Right atrium auricular region (tissue), 2 donors: ENCODE data around the gene METTL6. TPM values are rescaled to one million over a fixed set of nuclear protein-coding genes. Genes with fewer than 3 reads are reported as not detected.
"Not testable (repeated sequence)": the region's sequence is repeated elsewhere in the genome, so short reads cannot be mapped to it uniquely, and the experiment has no call there.

Source experiments
- DNase-seq: peaks from one replicate; pipeline ENCODE4 v3.0.0-alpha.2; 2019; ENCODE audit warnings: low spot score
- H3K27ac ChIP-seq, 2 donors: fragments of 200-600 bp; sonication (generic); 1 replicate in 1 of 2; 2 replicates in 1 of 2; pipeline ENCODE4 v1.5.1; 2016 to 2019
- H3K27me3 ChIP-seq, 2 donors: fragments of 200-600 bp; sonication (generic); one replicate each; pipeline versions ENCODE4 v1.5.1 to v1.6.0; 2017 to 2019
- H3K36me3 ChIP-seq: fragments of 200-600 bp; sonication (generic); one replicate; pipeline ENCODE4 v1.5.1; 2016
- H3K4me1 ChIP-seq, 2 donors: fragments of 200-600 bp; sonication (generic); one replicate each; pipeline versions ENCODE4 v1.5.1 to v1.6.0; 2017 to 2019
- H3K4me3 ChIP-seq, 2 donors: fragments of 200-600 bp; sonication (generic); 1 replicate in 1 of 2; 2 replicates in 1 of 2; pipeline ENCODE4 v1.5.1; 2017 to 2019; ENCODE audit warnings: mild to moderate bottlenecking in 1 of 2, moderate library complexity in 1 of 2
- H3K9me3 ChIP-seq, 2 donors: fragments of 200-600 bp; sonication (generic); one replicate each; pipeline ENCODE4 v1.5.1; 2019
- CTCF ChIP-seq, 2 donors: fragments of 200-600 bp; sonication (generic); IDR thresholded peaks; one replicate each; pipeline ENCODE4 v1.5.1; 2019; ENCODE audit warnings: antibody characterized with exemption in 2 of 2
- total RNA-seq, 2 donors: library from RNA; depleted of rRNA; stranded (reverse); fragments of >200 nt; gene quantifications; one replicate each; pipeline ENCODE4 v1.1.0, GENCODE V29; 2016

METTL6 gene
- total RNA-seq, 2 donors from 2014 or later, result 6.3 to 7.8 TPM

GRCh38 chr3:15458212-15458780 is 31.0 kb upstream of the METTL6 start:
- H3K4me1 ChIP-seq, result no peaks in the 10 kb centered on the region
- no peak overlapping the region for H3K27ac ChIP-seq
- no peaks in the 10 kb centered on the region for H3K27me3 ChIP-seq
- no peak for TF ChIP-seq CTCF (IDR thresholded peaks at IDR 0.05)
- H3K4me3 ChIP-seq, result no peak overlapping the region
- no peaks in the 10 kb centered on the region for H3K36me3 ChIP-seq
- no peak for DNase-seq
- H3K9me3 ChIP-seq, result no peaks in the 10 kb centered on the region

GRCh38 chr3:15456915-15457314 is 29.6 kb upstream of the METTL6 start:
- H3K4me1 ChIP-seq, H3K36me3 ChIP-seq, H3K27me3 ChIP-seq, H3K4me3 ChIP-seq, DNase-seq, H3K27ac ChIP-seq, H3K9me3 ChIP-seq: not testable (repeated sequence)

GRCh38 chr3:15456321-15456720 is 29.0 kb upstream of the METTL6 start:
- H3K27me3 ChIP-seq, result no peaks in the 10 kb centered on the region
- H3K4me1 ChIP-seq, result no peaks in the 10 kb centered on the region
- H3K27ac ChIP-seq, result no peak overlapping the region
- DNase-seq, result no peak
- TF ChIP-seq CTCF (IDR thresholded peaks at IDR 0.05), result no peak
- H3K9me3 ChIP-seq, result no peaks in the 10 kb centered on the region
- no peak overlapping the region for H3K4me3 ChIP-seq
- no peaks in the 10 kb centered on the region for H3K36me3 ChIP-seq

GRCh38 chr3:15455756-15456155 is 28.4 kb upstream of the METTL6 start:
- Histone ChIP-seq H3K27me3 (no peaks in the 10 kb centered on the region), H3K27ac (no peak overlapping the region), H3K4me3 (no peak overlapping the region), H3K36me3 (no peaks in the 10 kb centered on the region), H3K4me1 (no peaks in the 10 kb centered on the region), H3K9me3 (no peaks in the 10 kb centered on the region)
- DNase-seq, result no peak
- TF ChIP-seq CTCF (IDR thresholded peaks at IDR 0.05), result no peak

GRCh38 chr3:15454965-15455364 is 27.6 kb upstream of the METTL6 start:
- no peak for TF ChIP-seq CTCF (IDR thresholded peaks at IDR 0.05)
- H3K27ac ChIP-seq, result no peak overlapping the region
- no peaks in the 10 kb centered on the region for H3K36me3 ChIP-seq
- no peak overlapping the region for H3K4me3 ChIP-seq
- no peaks in the 10 kb centered on the region for H3K4me1 ChIP-seq
- H3K27me3 ChIP-seq, result no peaks in the 10 kb centered on the region
- no peaks in the 10 kb centered on the region for H3K9me3 ChIP-seq
- no peak for DNase-seq

GRCh38 chr3:15453991-15454625 is 26.8 kb upstream of the METTL6 start:
- no peaks in the 10 kb centered on the region for H3K4me1 ChIP-seq
- no peak for TF ChIP-seq CTCF (IDR thresholded peaks at IDR 0.05)
- no peaks in the 10 kb centered on the region for H3K27me3 ChIP-seq
- DNase-seq, result no peak
- peaks cover 5% of the 10 kb centered on the region for H3K36me3 ChIP-seq
- H3K9me3 ChIP-seq, result no peaks in the 10 kb centered on the region
- no peak overlapping the region for H3K27ac ChIP-seq
- no peak overlapping the region for H3K4me3 ChIP-seq
